DMS 273 treated with DMSO at 0.1 percent for 48 hours (cell line): ENCODE results near the gene SUMO2.
"Not testable (repeated sequence)": the region's sequence is repeated elsewhere in the genome, so short reads cannot be mapped to it uniquely, and the experiment has no call there.

Experiments used
- DNase-seq: peaks from one replicate; lab custom pipeline; 2025; lab: John Stamatoyannopoulos, UW

The SUMO2 gene

GRCh38 chr17:75181608-75182318, 996 bp downstream of the SUMO2 start:
- DNase-seq, result no peak

- DNase-seq, result no peak
These were observed 1.6 kb downstream of the SUMO2 start for GRCh38 chr17:75181110-75181509.

GRCh38 chr17:75178453-75178852, 4.3 kb downstream of the SUMO2 start:
- DNase-seq, result no peak

DNA sequence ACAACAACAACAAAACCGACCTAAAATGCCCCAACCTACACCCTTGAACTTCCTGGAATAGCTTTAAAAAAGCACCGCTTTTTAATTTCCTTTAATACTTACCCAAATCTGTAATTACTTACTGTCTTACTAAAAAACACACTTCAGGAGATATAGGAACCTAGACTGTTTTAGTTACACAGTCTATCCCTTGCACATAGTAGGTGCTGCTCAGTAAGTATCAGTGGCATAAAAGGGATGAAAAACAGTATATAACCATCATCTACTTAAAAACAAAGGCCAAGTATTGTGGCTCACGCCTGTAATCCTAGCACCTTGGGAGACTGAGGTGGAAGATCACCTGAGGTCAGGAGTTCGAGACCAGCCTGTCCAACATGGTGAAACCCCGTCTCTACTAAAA, 6.1 kb downstream of the SUMO2 start:
- no peak for DNase-seq

DNA sequence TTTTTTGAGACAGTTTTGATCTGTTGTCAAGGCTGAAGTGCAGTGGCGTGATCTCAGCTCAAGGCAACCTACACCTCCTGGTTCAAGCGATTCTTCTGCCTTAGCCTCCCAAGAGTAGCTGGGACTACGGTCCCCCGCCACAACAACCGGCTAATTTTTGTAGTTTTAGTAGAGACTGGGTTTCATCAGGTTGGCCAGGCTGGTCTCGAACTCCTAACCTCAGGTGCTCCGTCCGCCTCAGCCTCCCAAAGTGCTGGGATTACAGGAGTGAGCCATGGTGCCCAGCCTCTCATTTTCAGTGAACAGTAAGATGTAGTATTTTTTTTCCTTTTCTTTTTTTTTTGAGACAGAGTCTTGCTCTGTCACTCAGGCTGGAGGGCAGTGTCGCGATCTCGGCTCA, 7.8 kb downstream of the SUMO2 start:
- no peak for DNase-seq

GRCh38 chr17:75173526-75173925, 9.2 kb downstream of the SUMO2 start:
- DNase-seq, result no peak

DNA sequence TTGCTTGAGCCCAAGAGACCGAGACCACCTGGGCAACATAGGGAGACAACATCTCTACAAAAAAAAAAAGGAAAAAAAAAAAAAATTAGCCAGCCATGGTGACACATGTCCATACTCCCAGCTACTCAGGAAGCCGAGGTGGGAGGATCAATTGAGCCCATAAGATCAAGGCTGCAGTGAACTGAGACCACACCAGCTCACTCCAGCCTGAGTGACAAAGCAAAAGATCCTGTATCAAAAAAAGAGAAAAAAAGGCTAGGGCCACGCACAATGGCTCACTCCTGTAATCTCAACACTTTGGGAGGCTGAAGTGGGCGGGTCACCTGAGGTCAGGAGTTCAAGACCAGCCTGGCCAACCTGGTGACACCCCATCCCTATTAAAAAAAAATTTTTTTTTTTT, 13.8 kb downstream of the SUMO2 start:
- DNase-seq, result no peak

DNA sequence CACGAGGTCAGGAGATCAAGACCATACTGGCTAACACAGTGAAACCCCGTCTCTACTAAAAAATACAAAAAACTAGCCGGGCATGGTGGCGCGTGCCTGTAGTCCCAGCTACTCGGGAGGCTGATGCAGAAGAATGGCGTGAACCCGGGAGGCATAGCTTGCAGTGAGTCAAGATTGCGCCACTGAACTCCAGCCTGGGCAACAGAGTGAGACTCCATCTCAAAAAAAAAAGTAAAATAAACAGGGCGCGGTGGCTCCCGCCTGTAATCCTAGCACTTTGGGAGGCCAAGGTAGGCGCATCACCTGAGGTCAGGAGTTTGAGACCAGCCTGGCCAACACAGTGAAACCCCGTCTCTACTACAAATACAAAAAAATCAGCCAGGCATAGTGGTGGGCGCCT, 18.2 kb downstream of the SUMO2 start:
- DNase-seq, result not testable (repeated sequence)

DNA sequence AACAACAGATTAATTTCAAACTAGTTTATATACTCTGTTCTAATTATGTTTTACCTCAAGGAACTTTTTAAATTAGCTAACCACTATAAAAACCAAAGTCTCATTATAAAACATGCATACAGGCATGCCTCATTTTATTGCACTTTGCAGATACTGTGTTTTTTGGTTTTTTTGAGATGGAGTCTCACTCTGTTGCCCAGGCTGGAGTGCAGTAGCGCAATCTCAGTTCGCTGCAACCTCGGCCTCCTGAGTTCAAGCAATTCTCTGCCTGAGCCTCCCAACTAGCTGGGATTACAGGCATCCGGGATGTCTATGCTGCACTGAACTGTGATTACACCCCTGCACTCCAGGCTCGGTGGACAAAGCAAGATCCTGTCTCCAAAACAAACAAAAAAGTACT, 19.7 kb downstream of the SUMO2 start:
- no peak for DNase-seq

- DNase-seq, result no peak
These were observed 22.5 kb downstream of the SUMO2 start for GRCh38 chr17:75160211-75160610.

GRCh38 chr17:75159196-75160031, 23.3 kb downstream of the SUMO2 start:
- DNase-seq, result no peak

DNA sequence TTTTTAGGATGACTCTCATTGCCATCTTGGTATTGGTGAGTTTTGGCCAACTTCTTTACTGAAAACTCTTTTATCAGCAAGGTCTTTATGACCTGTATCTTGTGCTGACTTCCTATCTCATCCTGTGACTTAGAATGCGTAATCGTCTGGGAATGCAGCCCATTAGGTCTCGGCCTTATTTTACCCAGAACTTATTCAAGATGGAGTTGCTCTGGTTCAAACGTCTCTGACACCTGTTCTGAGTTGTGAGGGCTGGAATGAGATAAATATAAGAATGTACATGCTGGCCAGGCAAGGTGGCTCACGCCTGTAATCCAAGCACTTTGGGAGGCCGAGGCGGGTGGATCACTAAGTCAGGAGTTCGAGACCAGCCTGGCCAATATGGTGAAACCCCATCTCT, 24.3 kb downstream of the SUMO2 start:
- not testable (repeated sequence) for DNase-seq

DNA sequence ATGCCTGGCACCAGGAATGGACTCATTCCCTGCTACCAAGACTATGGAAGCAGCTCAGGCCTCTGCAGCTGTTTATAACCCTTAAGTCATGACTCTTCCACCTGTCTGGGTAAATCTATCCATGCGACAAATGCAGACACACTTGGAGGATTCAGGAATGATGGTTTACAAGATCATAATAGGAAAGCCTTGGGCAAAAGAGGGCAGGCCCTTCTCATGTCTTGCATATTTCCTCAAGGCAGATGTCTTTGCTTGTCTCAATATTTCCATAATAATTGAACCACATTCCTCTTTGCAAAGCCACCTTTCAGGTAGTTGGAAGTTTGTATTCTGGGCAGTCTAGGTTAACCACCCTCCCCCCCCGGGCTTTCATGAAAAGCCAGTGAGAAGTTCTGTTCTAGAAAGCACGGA, 27.6 kb downstream of the SUMO2 start:
- no peak for DNase-seq

- DNase-seq, result peak; percentile 95
These were observed 28.3 kb downstream of the SUMO2 start, which contains the start of gene JPT1 for GRCh38 chr17:75154195-75155106. Gene JPT1 (minus strand): TSS chr17:75154512. CDS start chr17:75154397, 115 bp downstream.

DNA sequence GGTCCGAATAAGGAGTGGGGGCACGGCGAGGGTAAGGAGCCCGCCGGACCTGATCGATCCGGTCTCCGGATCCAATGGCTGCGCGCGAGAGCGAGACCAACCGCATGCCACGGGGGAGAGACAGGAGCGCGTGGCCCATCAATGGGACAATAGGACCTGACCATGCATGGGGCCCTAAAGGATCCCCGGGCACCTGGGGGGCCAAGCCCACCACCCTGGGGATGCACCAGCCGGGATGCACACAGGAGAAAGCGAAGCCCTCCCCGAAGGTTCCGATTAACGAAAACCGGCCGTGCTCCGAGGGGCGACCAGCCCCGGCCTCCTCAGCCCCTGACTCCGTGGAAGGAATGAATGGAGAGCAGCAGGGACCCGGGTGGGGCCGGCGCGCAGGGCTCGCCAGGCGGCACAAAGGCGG, 29.0 kb downstream of the SUMO2 start:
- no peak for DNase-seq

DNA sequence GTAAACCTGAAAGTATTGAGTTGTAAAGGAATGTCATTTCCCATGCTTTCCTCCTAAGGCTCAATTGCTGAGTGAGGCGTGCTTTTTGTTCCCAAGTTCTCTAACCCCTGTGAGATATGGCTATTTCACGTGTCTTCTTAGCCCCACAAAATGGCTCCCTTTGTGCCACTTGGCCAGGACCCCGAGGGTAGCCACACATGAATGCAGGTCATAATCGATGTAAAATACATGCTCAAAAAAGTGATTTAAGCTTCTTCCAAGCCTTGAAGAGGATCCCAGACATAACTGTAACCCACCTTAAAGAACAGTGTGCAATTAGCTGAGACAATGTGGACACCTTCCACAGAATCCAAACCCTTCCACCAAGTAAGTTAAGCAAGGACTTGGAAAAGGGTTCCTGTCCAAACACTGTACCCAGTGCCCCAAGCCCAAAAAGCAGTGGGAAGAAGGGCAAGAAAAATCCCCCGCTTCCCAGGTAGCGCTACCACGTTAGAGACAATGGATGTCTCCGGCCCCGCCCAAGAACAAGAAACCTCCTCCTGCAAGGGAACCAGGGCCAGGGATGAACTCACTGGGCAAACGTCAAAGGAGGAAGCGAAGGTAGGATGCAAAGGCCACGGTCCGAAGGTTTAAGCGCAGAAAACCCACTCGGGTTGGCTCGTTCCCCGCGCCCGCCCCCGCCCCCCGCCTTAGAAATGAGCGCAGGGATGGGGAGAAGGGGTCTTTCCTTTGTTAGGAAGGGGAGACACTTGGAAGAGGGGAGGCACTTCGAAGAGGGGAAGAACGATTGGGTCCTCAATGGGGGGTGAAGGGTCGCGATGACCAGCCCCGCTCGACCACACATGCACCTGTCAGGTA, 29.6 kb downstream of the SUMO2 start:
- no peak for DNase-seq

DNA sequence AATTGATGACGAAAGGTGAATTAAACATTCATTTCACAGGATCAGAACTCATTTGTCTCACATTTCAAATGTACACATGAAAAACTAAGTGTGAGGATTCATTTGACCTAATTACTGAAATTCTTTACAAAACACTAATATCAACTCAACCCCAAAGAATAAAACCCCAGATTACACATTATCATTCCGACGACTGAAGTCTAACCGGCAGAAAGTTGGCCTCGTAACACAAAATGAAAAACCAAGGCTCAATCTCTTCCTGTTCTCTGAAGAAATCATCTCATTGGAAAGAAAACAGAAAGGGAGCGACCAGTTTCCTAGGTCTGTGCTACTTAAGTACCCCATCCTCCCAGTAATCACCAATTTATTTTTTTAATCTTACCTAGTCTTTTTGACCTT, 30.2 kb downstream of the SUMO2 start:
- DNase-seq, result no peak

DNA sequence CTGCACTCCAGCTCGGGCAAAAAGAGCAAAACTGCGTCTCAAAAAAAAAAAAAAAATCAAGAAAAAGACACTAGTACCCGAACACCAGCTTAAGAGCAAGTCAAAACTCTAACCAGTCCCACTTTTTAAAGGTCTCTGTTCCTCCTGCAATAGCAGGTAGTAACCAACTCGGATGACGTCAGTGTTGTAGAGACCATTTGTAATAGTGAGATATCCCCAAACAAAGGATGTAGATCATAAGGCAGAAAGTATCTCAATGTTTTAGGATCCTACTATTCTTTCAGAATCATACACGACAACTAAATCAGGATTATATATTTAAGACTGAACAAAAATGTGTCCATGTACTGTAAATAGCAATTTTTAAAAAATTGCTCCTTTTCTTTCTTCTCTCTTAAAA, 30.8 kb downstream of the SUMO2 start:
- DNase-seq, result no peak

DNA sequence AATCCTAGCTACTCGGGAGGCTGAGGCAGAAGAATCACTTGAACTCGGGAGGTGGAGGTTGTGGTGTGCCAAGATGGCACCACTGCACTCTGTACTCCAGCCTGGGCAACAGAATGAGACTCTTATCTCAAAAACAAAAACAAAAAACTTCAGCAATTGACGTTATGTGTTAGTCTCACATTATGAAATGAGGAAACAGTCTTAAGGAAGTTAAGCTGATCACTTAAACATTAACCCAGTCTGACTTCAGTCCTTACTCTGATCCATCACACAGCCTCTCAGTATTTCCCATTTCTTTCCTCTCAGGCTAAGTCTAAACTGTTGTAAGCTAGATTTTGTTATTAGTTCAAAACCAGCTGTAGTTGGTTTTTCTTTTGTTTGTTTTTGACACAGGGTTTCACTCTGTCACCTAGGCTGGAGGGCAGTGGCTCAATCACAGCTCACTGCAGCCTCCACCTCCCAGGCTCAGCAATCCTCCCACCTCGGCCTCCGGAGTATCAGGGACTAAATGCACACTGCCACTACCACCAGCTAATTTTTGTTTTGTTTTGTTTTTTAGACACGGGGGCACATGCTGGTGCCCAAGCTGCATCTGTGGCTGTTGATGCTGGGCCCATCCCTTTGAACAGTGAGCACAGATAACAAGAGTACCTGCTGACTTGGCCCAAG, 34.7 kb downstream of the SUMO2 start:
- no peak for DNase-seq

- DNase-seq, result no peak
These were observed 36.2 kb downstream of the SUMO2 start for GRCh38 chr17:75146592-75146991.
